Lower leg skin (tissue), 4 donors: ENCODE measurements around the gene KAZN. TPM values are rescaled to one million over a fixed set of nuclear protein-coding genes. Genes with fewer than 3 reads are reported as not detected.
A peak's percentile ranks its signal among the peaks of the same experiment; 100 is the strongest.

ENCODE experiments used
- DNase-seq, 2 donors: peaks; one replicate each; pipeline ENCODE4 v3.0.0-alpha.2; 2019; ENCODE audit warnings: low spot score in 2 of 2
- H3K4me3 ChIP-seq: fragments of 200-600 bp; sonication (generic); 2 replicates; pipeline ENCODE4 v1.5.1; 2017; ENCODE audit warnings: mild to moderate bottlenecking, low read depth; ENCODE audit not compliant: poor library complexity, severe bottlenecking
- POLR2A ChIP-seq, 2 donors: fragments of 450-650 bp; IDR thresholded peaks; one replicate each; pipeline ENCODE4 v1.6.1; 2016 to 2017; ENCODE audit warnings: antibody characterized with exemption in 2 of 2, mild to moderate bottlenecking in 1 of 2, moderate library complexity in 1 of 2
- whole genome bisulfite sequencing, 2 donors: methylation state at CpG; one replicate each; pipeline ENCODE4 v1.1.5; 2018; 5-methylcytosine and 5-hydroxymethylcytosine counted together
- intact Hi-C: fragments of 100-400 bp; cut with DNase I; formaldehyde crosslinking; loops from one replicate; pipeline ENCODE4 v1.15.0; 2023; ENCODE audit warnings: low total_unique reads
- total RNA-seq, 4 donors: library from RNA; depleted of rRNA; stranded (reverse); fragments of >200 nt; gene quantifications; one replicate each; pipeline ENCODE4 v1.1.0, GENCODE V29; 2016
- TF ChIP-seq, protein P1 (sequence below), 3 donors: fragments of 450-650 bp; IDR thresholded peaks; one replicate each; pipeline ENCODE4 v1.5.1; 2016; ENCODE audit warnings: antibody characterized with exemption in 3 of 3, mild to moderate bottlenecking in 3 of 3, moderate library complexity in 2 of 3

The KAZN gene
- total RNA-seq, 4 donors from 2014 or later, result 21.4 to 36.0 (median 28.4) TPM

DNA sequence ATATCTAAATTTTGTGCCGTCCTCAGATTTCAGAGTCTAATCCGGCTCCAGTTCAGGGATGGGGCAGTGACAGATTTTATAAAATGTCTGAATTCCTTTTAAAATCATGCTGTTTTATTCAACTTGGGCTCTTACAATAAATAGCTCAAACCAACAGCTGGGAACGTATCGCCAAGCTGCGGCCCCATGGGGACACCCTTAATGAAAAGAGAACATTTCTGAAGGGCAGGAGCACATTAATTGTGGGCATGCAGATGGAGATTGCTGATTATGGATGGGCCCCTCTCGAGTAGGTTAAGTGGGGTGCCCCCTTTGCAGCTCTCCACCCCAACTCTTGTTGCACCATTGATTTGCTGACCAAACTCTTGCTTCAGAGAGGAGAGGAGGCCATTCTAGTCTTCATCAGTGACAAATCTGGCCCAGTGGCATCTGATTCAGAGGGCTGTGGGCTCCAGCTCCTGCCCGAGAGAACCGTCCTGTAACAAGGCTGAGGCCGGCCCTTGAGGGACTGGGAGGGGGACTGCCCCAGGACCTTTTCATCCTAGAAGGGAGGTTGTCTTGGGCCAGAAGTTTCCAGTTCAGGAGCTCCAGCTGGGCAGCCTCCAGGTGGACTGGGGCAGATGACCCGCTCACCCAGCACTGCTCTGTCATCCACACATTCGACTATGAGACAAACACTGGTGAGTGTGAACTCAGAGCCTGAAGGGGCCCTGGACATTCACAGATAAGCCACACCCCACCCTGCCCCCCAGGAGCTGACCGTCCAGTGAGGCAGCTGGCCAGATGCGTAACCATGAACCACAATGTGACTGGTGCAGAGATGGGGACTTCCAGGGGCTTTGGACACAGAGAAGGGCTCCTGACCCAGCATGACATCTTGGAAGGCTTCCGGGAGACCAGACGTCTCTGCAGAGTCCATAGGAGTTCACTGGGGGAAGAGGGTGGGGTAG lies 500.0 kb downstream of the KAZN start:
- intact Hi-C loops, result no loop called here
- TF ChIP-seq POLR2A (IDR thresholded peaks at IDR 0.05), result no peak
- TF ChIP-seq, protein P1, sequence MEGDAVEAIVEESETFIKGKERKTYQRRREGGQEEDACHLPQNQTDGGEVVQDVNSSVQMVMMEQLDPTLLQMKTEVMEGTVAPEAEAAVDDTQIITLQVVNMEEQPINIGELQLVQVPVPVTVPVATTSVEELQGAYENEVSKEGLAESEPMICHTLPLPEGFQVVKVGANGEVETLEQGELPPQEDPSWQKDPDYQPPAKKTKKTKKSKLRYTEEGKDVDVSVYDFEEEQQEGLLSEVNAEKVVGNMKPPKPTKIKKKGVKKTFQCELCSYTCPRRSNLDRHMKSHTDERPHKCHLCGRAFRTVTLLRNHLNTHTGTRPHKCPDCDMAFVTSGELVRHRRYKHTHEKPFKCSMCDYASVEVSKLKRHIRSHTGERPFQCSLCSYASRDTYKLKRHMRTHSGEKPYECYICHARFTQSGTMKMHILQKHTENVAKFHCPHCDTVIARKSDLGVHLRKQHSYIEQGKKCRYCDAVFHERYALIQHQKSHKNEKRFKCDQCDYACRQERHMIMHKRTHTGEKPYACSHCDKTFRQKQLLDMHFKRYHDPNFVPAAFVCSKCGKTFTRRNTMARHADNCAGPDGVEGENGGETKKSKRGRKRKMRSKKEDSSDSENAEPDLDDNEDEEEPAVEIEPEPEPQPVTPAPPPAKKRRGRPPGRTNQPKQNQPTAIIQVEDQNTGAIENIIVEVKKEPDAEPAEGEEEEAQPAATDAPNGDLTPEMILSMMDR (IDR thresholded peaks at IDR 0.05), result no peak
- no peak overlapping the region for H3K4me3 ChIP-seq
- DNase-seq, result no peak
- 86 to 88% methylated on average over 15 of the region's 15 CpGs for WGBS, 2 donors

DNA sequence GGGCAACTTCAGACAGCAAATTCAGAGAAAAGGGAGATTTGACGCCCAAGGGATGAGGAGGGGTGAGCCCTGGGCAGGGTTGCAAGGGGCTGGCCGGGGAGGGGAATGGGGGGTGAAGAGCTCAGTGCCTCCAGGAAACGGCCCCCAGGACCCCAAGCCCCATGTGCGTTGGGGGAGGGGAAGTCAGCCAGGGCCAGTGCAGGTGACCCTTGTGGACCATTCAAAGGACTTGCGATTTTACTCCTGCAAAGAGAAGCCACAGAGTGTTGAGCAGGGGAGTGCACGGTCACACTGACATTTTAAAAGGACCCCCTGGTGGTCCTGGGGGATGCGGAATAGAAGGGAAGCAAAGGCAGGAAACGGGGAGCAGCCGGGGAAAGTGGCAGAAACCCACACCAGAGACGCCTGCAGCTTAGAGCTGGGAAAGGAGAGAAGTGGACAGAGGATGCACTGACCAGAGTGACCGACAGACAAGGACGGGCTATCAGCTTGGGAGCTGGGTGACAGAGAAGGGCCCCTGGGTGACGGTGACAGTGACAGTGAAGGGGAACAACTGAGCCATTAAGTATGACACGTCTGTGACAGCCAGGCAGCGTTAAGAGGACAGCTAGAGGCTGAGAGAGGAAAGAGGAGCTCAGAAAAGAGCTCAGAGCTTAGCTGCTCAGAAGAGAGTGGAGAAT lies 501.1 kb downstream of the KAZN start:
- no peak for DNase-seq
- TF ChIP-seq, protein P1 (IDR thresholded peaks at IDR 0.05), result no peak
- TF ChIP-seq POLR2A (IDR thresholded peaks at IDR 0.05), result no peak
- intact Hi-C loops, result no loop called here
- H3K4me3 ChIP-seq, result no peak overlapping the region
- WGBS, 2 donors, result 67 to 68% methylated on average over 15 of the region's 15 CpGs

DNA sequence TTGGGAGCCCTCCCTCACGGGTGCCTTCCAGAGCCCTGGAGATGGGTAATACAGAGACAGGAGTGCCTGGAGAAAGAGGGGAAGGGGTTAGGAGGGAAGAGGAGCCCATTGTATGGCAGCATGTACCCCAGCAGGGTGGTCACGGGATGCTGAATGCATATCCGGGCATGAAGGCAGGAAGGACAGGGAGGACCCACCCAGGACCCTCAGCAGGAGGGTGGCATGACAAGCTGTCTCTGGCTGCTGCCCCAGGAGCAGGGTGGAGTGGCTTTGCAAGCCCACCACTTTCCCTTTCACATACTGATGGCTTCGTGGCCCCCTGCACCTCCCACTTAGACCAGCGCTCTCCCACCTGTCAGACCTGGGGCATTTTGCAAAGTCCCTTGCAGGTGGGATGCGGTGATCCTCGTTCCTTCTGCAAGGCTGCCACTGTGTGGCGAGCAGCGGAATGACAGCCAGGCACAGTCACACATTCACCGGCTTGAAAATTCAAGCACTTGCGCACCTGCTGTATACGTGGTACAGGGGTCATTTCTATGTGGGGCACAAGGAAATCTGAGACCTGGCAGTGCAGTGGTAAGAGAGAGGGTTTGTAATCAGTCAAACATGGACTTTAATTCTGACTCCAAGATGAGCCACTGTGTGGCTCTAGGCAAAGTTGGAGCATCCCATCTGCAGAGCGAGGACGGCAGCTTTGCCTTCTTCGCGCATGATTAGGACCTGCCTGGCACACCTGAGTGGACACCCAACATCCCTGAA lies 501.8 kb downstream of the KAZN start:
- DNase-seq, result no peak
- intact Hi-C loops, result no loop called here
- TF ChIP-seq, protein P1 (IDR thresholded peaks at IDR 0.05), result peak in 1 of 3 donors; percentile 57
- no peak for TF ChIP-seq POLR2A (IDR thresholded peaks at IDR 0.05)
- WGBS, 2 donors, result 15 to 17% methylated on average over 16 of the region's 16 CpGs
- no peak overlapping the region for H3K4me3 ChIP-seq

DNA sequence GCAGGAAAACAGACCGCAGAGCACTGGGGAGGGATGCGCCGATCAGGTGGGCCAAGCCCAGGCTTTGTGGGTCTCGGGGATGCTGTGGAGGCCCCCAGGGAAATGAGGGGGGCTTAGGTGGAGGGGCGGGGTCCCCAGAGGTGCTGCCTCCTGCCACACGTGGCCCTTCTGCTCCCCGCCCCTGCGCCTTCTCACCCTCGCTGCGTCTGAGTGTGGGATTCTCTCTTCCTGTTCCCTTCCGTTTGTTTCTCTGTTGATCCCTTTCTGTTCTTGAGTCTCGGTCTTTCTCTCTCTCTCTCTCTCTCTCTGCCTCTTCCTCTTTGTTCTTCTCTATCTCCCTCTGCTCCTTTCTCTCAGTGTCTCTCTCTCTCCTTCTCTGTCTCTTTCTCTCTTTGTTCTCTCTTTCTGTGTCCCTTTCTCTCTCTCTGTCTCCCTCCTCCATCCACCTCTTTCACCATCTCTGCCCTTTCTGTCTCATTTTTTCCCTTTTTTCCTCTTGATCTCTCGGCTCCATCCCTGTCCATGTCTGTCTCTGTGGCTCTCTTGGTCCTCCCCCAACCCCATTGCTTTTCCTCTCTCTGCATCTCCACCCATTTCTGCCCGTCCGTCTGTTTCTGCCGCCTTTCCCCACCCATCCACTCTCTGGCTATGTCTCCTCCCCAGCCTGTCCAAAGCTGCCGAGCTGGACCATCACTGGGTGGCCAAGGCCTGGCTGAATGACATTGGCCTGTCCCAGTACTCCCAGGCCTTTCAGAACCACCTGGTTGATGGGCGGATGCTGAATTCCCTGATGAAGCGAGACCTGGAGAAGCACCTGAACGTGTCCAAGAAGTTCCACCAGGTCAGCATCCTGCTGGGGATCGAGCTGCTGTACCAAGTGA lies 502.6 kb downstream of the KAZN start:
- WGBS, 2 donors, result 64 to 70% methylated on average over 21 of the region's 21 CpGs
- intact Hi-C loops, result no loop called here
- no peak for DNase-seq
- no peak overlapping the region for H3K4me3 ChIP-seq
- TF ChIP-seq, protein P1 (IDR thresholded peaks at IDR 0.05), result no peak
- no peak for TF ChIP-seq POLR2A (IDR thresholded peaks at IDR 0.05)

DNA sequence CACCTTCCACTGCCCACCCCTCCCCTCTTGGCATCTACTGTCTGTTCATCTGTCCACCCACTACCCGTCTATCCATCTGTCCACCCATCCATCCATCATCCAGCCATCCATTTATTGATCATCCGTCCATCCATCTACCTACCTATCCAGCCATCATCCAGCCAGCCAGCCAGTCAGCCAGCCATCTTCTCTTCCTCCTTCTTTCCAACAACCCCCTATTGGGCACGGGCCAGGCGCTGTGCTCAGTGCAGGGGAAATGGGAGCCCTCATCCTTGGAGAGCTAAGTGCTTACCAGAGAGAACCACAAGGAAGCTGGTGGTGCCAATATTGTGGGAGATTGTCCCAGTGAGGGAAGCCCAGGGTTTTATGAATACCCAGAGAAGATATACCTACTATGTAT lies 503.3 kb downstream of the KAZN start:
- H3K4me3 ChIP-seq, result no peak overlapping the region
- TF ChIP-seq, protein P1 (IDR thresholded peaks at IDR 0.05), result no peak
- TF ChIP-seq POLR2A (IDR thresholded peaks at IDR 0.05), result no peak
- WGBS, 2 donors, result 90 to 94% methylated on average over 4 of the region's 4 CpGs
- intact Hi-C loops, result no loop called here
- no peak for DNase-seq
